COLO668 (cell line): ENCODE results near the gene NFATC2.
A peak's percentile ranks its signal among the peaks of the same experiment; 100 is the strongest.
"Not testable (repeated sequence)": the region's sequence is repeated elsewhere in the genome, so short reads cannot be mapped to it uniquely, and the experiment has no call there.

Experiments used
- DNase-seq: peaks from one replicate; lab custom pipeline; 2025; ENCODE audit not compliant: unreplicated experiment; lab: John Stamatoyannopoulos, UW

The NFATC2 gene

DNA sequence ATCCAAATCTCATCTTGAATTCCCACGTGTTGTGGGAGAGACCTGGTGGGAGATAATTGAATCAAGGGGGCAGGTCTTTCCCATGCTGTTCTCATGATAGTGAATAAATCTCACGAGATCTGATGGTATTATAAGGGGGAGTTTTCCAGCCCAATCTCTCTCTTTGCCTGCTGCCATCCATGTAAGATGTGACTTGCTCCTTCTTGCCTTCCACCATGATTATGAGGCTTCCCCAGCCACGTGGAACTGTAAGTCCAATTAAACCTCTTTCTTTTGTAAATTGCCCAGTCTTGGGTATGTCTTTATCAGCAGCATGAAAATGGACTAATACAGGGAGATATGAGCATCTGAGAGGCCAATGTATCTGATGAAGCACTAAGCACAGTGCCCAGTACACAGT is 26.0 kb upstream of the NFATC2 start:
- not testable (repeated sequence) for DNase-seq

GRCh38 chr20:51567622-51568021 is 25.1 kb upstream of the NFATC2 start:
- no peak for DNase-seq

DNA sequence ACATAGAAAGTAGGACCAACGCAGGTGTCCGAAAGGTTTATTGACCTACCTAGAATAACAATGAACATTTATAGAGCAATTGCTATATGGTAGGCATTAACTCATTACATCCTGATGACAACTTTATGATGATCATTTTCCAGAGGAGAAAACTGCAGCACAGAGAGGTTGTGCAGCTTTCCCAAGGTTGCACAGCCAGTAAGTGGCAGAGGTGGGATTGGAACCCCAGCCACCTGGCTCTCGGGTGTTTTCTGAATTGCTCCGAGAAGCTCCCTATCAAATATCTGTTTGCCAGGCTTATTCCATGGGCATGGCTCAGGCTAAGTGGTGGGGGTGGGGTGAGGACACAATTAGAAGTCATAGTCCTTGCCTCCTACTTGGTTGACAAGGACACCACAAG is 24.1 kb upstream of the NFATC2 start:
- no peak for DNase-seq

DNA sequence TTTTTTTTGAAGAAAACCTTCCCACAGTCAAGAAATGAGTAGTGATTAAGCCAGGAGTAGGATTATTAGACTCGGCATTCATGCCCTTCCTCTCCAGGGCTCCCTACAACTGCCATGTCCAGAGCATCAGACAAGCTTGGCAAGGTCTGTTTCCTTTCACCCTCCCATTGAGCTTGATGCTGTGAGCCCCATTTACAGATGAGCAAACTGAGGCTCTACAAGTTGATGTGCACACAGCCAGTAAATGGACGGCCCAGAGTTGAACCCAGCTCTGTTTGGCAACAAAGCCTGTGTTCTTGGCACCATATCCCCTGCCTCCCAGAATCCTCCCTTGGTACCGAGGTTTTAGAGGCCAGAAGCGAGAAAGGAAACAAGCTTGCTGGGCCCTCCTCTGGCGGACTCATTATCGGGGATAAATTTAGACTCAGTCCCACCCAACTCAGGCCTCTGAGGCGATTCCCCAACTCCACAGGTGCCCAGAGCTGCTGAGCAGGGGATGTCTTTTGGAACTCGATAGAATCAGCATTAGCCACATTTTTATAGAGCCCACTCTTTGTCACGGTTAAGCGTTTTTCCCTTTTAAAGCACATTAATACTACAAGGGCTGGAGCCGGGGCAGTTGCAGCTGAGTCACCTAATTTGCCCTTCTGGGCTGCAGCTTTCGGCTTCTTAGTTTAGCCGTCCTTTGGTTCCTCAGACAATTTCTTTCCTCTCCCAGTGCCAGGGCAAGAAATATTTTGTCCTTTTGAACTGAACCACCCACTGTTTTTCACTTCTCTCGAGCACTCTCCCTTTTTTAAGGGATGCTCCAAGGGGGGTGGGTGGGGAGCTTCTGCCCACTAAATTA is 23.0 kb upstream of the NFATC2 start:
- DNase-seq = no peak

DNA sequence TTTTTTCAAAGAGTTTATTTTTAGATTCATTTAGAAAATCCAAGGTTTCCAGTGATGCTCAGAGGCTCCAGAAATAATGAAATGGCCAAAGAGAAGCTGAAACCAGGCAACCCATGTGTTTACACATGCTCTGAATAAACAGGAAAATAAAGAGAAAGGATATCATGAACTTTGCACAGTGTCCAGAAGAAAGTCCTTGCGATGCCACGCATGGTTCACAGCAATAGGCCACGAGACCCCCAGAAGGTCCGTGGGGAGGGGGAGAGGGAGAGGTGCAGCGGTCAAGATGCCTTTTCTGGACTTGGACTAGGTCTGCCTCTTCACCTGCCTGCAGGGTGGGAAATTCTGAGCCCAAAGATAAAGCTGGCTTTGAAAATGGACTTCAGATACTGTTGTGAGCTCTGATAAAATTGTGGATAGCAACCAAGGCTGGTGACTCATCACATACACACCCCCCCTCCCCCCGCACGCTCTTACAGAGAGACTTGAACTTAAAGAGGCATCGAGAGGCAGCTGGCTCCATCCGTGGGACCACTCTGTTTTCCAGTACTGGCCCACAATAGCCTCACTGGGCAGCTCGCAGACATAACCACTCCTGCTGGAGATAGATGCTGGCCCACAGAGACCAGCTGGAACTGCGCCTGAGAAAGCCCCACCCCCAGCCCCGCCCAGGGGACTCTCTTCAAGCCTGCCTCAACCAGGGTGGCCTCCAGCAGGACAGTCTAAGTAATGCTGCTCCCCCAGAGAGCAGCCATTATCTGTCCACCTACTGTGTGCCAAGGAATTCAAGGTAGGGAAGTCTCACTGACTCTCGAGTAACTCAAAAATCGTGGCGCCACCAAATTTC is 21.2 kb upstream of the NFATC2 start:
- DNase-seq = peak; percentile 52

DNA sequence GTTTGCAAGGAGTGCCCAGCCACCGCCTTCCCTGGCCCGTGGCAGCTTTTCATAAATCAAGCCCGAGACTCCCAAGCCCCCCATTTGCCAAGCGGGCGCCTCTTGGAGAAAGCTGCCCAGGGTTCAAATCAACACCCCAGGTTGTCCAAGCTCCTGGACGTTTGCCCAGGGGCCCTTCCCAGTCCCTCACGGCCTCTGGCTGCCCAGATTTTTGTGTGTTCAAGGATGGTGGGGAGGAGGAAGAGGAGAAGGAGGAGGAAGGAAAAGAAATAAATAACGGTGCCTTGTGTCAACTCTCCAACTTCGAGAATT is 20.6 kb upstream of the NFATC2 start:
- DNase-seq = peak; percentile 14

DNA sequence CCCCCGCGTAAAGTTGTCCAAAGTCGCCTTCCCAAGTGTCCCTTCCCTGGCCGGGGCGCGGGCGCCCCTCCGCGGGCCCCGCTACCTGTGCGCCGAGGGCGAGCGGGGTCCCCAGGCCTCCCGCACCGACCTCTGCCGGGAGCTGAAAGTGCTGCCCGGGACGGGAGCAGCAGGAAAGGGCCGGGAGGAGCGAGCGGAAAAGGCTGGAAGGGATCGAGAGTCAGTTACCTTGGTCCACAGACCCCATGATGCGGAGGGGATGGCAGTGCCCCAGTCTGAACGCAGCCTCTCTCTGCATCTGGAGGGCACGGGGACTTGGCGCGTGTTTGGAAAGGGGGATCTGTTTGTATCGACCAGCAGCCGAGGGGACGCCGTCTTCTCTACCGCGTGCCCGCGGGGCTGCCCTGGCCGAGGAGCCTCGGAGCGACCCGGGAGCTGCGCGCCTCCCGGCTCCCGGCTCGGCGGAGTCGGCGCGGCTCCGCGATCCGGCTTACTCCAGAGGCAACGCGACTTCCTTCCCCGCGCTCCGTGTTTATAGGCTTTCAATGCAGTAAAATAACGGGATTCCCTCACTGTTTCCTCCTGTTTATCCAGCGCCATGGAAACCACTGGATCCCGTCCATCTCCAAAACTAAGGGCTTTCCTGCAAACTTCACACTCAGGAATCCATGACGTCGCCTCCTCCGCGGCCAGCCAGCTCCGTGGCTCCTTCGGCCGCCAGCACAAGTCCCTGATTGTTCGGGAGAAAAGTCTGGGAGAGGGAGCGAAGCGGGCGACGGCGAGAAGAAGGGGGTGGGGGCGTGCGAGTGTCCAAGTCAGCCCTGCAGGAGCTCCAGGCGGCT is 20.0 kb upstream of the NFATC2 start:
- peak; percentile 56 for DNase-seq

- DNase-seq = no peak
Observed at GRCh38 chr20:51562027-51562331, 19.5 kb upstream of the NFATC2 start.

- DNase-seq = no peak
Observed at GRCh38 chr20:51560550-51561307, 18.2 kb upstream of the NFATC2 start.

DNA sequence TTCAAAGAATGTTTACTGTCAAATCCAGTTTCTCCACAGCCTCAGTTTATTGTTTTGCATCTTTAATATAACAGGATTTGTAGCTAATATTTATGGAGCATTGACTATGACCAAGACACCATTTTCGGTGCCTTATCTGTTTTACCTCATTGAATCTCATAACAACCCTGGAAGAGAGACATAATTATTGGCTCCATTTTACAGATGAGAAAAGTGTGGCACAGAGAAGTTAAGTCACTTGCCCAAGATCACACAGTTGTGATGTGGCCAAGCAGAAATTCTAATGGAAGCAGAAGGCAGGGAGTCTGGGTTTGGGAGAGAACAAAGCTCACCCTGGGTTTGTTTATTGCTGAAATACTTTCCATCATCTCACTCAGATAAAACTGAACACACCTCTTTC is 17.5 kb upstream of the NFATC2 start:
- no peak for DNase-seq

DNA sequence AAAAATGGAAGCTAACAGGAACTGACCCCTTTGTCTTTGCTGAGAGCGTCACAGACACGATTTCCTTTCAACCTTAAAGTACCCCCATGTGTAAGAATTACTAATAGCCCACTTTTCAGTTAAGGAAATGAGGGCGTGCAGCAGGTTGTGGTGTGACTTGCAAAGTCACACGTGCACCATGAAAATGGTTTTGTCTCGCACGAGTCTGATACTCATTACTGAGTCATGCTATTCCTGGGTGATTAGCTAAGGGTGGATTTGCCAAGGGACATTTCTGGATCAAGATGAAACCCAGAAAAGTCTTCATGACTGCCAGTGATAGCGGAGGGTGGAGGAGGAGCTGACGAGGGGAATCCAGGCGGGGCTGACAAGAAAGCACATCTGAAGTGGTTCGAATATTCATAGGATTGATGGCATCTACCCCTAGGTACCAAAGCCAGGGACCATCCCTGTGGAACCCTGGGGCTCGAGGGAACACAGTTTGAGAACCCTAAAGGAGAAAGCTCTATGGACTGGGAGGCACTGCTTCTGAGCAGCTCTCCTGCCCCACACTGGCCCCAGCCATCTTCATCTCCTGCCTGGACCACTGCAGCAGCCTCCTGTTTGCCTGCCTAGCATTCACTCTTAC is 12.1 kb upstream of the NFATC2 start:
- no peak for DNase-seq

DNA sequence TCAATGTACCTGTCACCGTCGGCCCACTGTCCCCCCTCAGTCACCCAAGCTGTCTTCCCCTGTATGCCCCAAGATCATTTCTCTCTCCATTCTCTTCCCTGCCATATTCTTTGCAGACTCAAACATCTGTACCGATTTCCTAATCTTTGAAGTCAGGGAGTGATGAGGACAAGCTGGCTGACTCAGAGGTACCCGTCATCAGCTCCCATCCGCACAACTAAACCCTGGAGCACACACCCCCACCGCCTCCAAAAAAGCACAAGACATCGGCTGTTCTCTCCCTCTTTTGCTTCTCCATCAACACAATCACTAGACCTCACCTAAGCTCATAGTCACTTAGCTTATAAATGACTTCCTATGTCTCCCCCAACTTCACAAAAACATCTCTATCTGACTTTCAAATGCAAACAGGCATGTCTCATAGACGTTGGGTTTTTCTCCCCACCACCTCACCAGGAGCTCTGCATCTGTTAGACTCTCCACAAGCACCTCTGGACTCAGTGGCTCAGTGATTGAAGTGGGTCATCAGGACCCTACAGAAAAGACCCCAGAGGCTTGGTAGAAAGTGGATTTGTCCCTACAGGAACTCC is 11.5 kb upstream of the NFATC2 start:
- no peak for DNase-seq

GRCh38 chr20:51551186-51551585 is 8.7 kb upstream of the NFATC2 start:
- no peak for DNase-seq

DNA sequence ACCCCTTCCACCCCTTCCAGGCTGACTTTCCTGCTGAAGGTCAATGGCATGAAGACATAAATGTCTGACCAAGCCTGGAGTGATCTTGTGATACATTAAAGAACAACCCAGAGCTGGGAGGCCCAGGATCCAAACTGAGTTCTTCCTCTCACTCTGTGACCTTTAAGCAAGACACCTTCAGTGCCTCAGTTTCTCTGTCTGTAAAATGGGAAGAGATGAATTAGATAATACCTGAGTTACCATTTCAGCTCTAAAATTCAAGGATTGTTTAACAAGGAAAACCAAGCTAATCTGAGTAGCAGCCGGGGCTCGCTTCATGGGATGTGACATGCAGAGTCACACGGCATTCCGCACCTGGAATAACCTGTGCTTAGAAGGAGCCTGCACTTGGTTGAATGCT is 7.0 kb upstream of the NFATC2 start:
- DNase-seq = no peak

DNA sequence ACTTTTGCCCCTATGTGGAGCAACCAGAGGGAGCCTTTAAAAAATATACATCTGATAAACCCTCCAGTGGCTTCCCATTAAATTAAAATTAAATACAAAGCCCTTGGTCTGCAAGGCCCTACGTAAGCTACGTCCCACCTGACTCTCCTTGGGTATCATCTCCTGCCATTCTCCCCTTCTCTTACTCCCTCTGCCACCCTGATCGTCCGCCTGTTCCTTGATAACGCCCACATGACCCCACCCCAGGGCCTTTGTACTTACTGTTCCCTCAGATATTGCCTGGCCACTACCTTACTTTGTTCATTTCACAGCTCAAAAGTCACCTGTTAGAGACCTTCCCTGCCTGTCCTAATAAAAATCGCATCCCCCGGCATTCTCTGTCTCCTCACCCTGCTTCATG is 5.4 kb upstream of the NFATC2 start:
- no peak for DNase-seq

DNA sequence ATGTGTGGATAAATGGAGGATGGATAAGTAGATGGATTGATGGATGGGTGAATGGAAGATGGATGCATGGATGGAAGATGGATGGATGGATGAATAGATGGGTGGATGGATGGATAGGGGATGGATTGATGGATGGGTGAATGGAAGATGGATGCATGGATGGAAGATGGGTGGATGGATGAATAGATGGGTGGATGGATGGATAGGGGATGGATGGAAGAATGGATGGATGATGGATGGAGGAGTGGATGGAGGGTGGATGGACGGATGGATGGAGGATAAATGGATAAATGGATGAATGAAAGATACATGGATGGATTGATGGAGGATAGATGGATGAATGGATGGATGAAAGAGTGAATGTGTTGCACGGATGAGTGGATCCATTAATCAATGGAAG is 3.0 kb upstream of the NFATC2 start:
- no peak for DNase-seq

DNA sequence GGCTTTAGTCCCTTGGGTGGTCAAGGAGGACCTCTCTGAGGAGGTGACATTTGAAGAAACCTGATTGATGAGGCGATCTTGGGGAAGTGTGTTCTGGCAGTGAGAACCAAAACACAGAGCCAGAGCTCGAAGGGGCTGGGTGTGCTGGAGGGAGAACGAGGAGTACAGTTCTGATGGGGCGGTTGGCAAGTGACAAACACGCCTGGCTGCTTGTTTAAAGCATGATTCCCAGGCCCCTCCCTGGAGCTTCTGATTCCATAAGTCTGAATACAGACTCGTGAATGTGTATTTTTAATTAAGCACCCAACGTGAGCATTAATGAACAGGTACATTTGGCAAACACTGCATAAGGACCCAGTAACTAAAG is 886 bp upstream of the NFATC2 start:
- DNase-seq = no peak

GRCh38 chr20:51542033-51542570 is 417 bp downstream of the NFATC2 start:
- peak; percentile 64 for DNase-seq

GRCh38 chr20:51541189-51542032 is 1.1 kb downstream of the NFATC2 start:
- DNase-seq = peak; percentile 60
